OCI-LY7 (cell line): ENCODE data around the gene TMIGD2.

Experiments
- CTCF ChIP-seq: fragments of 200-600 bp; sonication (generic); conservative IDR thresholded peaks from 2 replicates; pipeline ENCODE4 v1.5.1; 2014; ENCODE audit warnings: mild to moderate bottlenecking, antibody characterized with exemption, low read length, moderate library complexity, mixed read lengths
- EZH2phosphoT487 ChIP-seq: fragments of 200-600 bp; sonication (generic); IDR thresholded peaks from 2 replicates; pipeline ENCODE4 v1.6.1; 2018; ENCODE audit warnings: low read depth, borderline replicate concordance, mild to moderate bottlenecking, mixed run types, antibody characterized with exemption, low read length, moderate library complexity, mixed read lengths

GRCh38 chr19:4323692-4324091 is 21.5 kb upstream of the TMIGD2 start:
- TF ChIP-seq CTCF: no peak
- TF ChIP-seq EZH2phosphoT487: no peak
